Psoas muscle (tissue), 8 donors: ENCODE measurements around the gene NOP58. TPM values are rescaled to one million over a fixed set of nuclear protein-coding genes. Genes with fewer than 3 reads are reported as not detected.

Experiments used
- ATAC-seq, 4 donors: fragments of 200-7000 bp; cut with Tn5 transposase; one replicate each; pipeline ENCODE4 v1.9.1; 2020; ENCODE audit warnings: moderate library complexity in 3 of 4, mild to moderate bottlenecking in 2 of 4
- DNase-seq, 2 donors: peaks; one replicate each; pipeline ENCODE4 v3.0.0-alpha.2; 2020
- H3K27ac ChIP-seq: fragments of 200-600 bp; one replicate; pipeline ENCODE4 v1.8.0; 2022
- H3K27me3 ChIP-seq, 3 donors: fragments of 200-600 bp in 1 of 3; one replicate each; pipeline versions ENCODE4 v1.6.1 to v1.8.0; 2013 to 2022; ENCODE audit warnings: low read length in 2 of 3, mild to moderate bottlenecking in 2 of 3, moderate library complexity in 1 of 3; ENCODE audit not compliant: insufficient read depth in 3 of 3
- H3K36me3 ChIP-seq, 2 donors: fragments of 200-600 bp in 1 of 2; one replicate each; pipeline versions ENCODE4 v1.6.1 to v1.8.0; 2013 to 2022; ENCODE audit warnings: low read depth in 1 of 2, mild to moderate bottlenecking in 1 of 2, moderate library complexity in 1 of 2; ENCODE audit not compliant: insufficient read depth in 1 of 2
- H3K4me1 ChIP-seq: fragments of 200-600 bp; one replicate; pipeline ENCODE4 v1.8.0; 2022
- H3K4me3 ChIP-seq: fragments of 200-600 bp; one replicate; pipeline ENCODE4 v1.8.0; 2022; ENCODE audit warnings: mild to moderate bottlenecking
- H3K9me3 ChIP-seq: fragments of 200-600 bp; one replicate; pipeline ENCODE4 v1.8.0; 2022
- WGBS, 3 donors: extraction: QIAGEN DNeasy Blood & Tissue Kit; methylation state at CpG; one replicate each; pipeline versions ENCODE4 v1.1.6 to v1.1.7; 2013; 5-methylcytosine and 5-hydroxymethylcytosine counted together
- intact Hi-C, 2 donors: fragments of 100-400 bp; cut with DNase I; formaldehyde crosslinking; loops; one replicate each; pipeline versions ENCODE4 v1.11.0 to v1.14.2; 2022
- polyA plus RNA-seq, 3 donors: library from polyadenylated mRNA; stranded (reverse); fragments of 200-250 nt; gene quantifications; one replicate each; pipeline ENCODE4 v1.2.3, GENCODE V29; 2013
- total RNA-seq, 4 donors: library from RNA; stranded (reverse); fragmentation: NEBNext Ultra II Directional in 2 of 4; extraction: Animal tissue kit (Norgen Biotek cat#: 25700) in 2 of 4; gene quantifications; one replicate each; pipeline versions ENCODE4 v1.2.1 to v1.2.4, GENCODE V29; 2021 to 2023
- TF ChIP-seq, protein P1 (sequence below): fragments of 200-600 bp; IDR thresholded peaks from one replicate; pipeline ENCODE4 v1.8.0; 2022; ENCODE audit warnings: antibody characterized with exemption
- donor health status: healthy with polysubstance abuse.
- donor health status: DM: no; HTN: no; CAD: no; lungs with moderate emphysema.
- donor health status: Bipolar disorder and iron deficiency.
- donor health status: healthy.
- donor health status: DM: yes; HTN: yes; CAD: no.
- donor health status: DM: no; HTN: no; CAD: no.
- donor health status: DM: no; HTN: no; CAD: no.
- donor health status: DM: yes; HTN: yes; CAD: no.

The NOP58 gene
- total and polyA plus RNA-seq, 7 donors, result 22.8 to 61.5 (median 46.3) TPM

DNA sequence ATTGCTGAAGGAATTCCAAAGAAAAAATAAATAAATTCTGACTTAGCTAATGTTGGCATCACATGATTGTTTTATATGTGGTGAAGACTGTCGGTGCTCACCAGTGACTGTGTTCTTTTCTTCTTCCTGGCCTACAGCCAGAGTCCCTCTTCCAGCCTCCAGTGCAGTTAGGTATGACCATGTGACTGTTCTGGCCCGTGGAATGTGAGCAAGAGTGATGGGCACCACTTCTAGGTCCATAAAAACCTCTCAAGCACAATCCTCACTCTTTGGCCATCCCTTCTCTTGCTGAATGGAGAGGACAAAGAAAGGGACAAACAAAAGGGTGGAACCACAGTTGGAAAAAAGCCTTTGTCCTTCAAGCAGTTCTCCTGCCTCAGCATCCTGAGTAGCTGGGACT is 71.6 kb downstream of the NOP58 start:
- DNase-seq, result no peak
- H3K4me3 ChIP-seq, result no peak overlapping the region

DNA sequence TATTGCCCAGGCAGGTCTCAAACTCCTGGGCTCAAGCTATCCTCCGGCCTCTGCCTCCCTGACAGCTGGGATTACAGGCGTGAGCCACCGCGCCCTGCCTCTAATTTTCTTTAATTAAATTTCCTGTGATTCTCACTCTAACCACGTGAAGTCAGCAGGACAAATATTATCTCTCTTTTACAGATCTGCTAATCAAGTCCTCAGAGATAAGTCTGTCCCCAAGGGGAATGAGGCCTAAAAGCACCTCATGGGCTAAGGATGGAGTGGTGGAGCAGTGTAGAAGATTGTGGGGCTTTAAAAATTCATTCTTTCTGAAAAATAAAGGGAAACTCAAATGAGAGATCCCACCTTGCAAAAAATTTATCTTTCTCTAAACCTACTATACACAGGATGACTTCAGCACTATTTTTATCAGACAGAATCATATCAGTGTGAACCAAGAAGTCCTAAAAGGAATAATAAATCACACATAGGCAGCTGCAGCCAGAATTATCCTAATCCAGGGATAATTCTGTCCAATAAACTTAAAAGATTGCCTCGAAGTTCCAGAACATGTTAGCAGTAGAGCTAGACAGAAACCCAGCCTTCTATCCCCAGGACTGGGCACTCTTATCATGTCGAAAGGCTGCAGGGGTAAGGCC is 72.3 kb downstream of the NOP58 start:
- TF ChIP-seq, protein P1, sequence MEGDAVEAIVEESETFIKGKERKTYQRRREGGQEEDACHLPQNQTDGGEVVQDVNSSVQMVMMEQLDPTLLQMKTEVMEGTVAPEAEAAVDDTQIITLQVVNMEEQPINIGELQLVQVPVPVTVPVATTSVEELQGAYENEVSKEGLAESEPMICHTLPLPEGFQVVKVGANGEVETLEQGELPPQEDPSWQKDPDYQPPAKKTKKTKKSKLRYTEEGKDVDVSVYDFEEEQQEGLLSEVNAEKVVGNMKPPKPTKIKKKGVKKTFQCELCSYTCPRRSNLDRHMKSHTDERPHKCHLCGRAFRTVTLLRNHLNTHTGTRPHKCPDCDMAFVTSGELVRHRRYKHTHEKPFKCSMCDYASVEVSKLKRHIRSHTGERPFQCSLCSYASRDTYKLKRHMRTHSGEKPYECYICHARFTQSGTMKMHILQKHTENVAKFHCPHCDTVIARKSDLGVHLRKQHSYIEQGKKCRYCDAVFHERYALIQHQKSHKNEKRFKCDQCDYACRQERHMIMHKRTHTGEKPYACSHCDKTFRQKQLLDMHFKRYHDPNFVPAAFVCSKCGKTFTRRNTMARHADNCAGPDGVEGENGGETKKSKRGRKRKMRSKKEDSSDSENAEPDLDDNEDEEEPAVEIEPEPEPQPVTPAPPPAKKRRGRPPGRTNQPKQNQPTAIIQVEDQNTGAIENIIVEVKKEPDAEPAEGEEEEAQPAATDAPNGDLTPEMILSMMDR, result no peak
- intact Hi-C loops, result no loop called here

More for the DNA sequence above, 71.6 kb downstream of the NOP58 start:
- Histone ChIP-seq H3K36me3 (no peaks in the 10 kb centered on the region), H3K27me3 (no peaks in the 10 kb centered on the region), H3K4me1 (no peaks in the 10 kb centered on the region), H3K9me3 (no peaks in the 10 kb centered on the region), H3K27ac (no peak overlapping the region)
- ATAC-seq, result no peak
- TF ChIP-seq, protein P1, result no peak
- WGBS, 3 donors, result 54 to 61% (median 55%) methylated on average over 2 of the region's 2 CpGs
- intact Hi-C loops, result no loop called here

DNA sequence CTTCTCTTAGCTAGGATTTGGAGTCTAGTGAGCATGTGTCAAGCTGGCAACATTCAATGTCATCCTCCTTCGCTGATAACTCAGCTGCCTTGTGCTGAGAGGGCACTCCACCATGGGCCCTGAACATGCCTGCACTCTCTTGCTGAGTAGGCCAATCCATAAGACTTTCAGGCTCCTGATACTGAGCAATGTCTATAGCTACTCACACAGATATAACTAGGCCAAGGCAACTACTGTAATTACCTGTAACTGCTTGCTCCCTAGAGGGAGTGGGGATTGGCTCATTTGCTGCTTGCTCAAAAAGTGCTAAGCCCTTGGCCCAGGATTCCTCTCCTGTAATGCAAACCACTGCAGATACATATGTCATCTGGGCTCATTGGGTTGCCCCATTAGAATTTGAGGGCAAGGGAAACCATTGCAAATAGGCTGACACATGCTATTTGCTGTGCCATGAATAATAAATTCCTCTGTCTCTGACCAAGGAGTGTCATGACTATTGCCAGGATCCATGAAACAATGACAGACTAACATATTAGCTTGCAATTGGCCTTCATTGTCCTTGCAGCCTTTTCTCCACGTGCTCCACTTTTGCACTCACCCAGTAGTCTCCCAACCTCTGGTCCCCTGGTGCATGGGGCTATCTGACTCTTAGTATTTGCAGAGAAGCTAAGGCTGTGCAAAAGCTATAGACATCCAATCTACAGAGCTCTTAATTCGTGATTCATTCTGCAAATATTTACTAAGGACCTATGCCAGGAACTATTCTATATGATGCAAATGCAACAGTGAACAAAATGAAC is 73.7 kb downstream of the NOP58 start:
- WGBS, 3 donors, result 66 to 90% (median 69%) methylated on average over 3 of the region's 3 CpGs
- H3K27ac ChIP-seq, result no peak overlapping the region
- ATAC-seq, result no peak
- intact Hi-C loops, result no loop called here
- H3K4me1 ChIP-seq, result no peaks in the 10 kb centered on the region
- H3K4me3 ChIP-seq, result no peak overlapping the region
- H3K9me3 ChIP-seq, result no peaks in the 10 kb centered on the region
- no peak for DNase-seq
- TF ChIP-seq, protein P1, result no peak
- no peaks in the 10 kb centered on the region for H3K36me3 ChIP-seq
- H3K27me3 ChIP-seq, result no peaks in the 10 kb centered on the region

More for the DNA sequence above, 72.3 kb downstream of the NOP58 start:
- no peak for ATAC-seq
- Histone ChIP-seq H3K27ac (no peak overlapping the region), H3K36me3 (no peaks in the 10 kb centered on the region), H3K4me1 (no peaks in the 10 kb centered on the region), H3K9me3 (no peaks in the 10 kb centered on the region), H3K27me3 (no peaks in the 10 kb centered on the region), H3K4me3 (no peak overlapping the region)
- WGBS, 3 donors, result 73 to 76% (median 74%) methylated on average over 7 of the region's 7 CpGs
- DNase-seq, result no peak

DNA sequence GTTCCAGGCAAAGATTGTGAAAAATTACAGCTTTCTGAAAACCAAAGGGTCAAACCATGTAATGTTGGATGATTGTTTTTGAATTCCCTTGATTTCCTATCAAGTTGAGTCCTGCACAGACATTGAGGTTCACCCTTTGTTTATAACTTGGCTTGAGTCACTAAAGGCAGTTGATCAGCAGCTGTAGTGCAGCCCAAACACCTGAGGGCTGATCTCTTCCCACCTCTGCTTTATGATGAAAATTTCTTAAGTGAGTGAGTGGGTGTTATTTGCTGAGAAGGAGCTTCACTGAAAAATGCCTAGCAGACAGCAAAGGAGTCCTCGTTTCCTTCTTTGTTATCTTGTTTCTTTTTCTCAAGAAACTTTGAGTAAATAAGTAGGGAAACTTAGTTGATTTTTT is 78.6 kb downstream of the NOP58 start:
- WGBS, 3 donors, result 65 to 74% (median 71%) methylated on average over 1 of the region's 1 CpG
- TF ChIP-seq, protein P1, result no peak
- no peaks in the 10 kb centered on the region for H3K27me3 ChIP-seq
- intact Hi-C loops, result no loop called here
- DNase-seq, result no peak
- H3K4me3 ChIP-seq, result no peak overlapping the region
- H3K27ac ChIP-seq, result no peak overlapping the region
- no peaks in the 10 kb centered on the region for H3K36me3 ChIP-seq
- H3K9me3 ChIP-seq, result no peaks in the 10 kb centered on the region
- ATAC-seq, result no peak
- H3K4me1 ChIP-seq, result no peaks in the 10 kb centered on the region
